T1000 (cell line): ENCODE measurements around the gene TSPAN19.

Source experiments
- DNase-seq: peaks from one replicate; lab custom pipeline; 2025; ENCODE audit warnings: mixed read lengths; lab: John Stamatoyannopoulos, UW

Gene TSPAN19

DNA sequence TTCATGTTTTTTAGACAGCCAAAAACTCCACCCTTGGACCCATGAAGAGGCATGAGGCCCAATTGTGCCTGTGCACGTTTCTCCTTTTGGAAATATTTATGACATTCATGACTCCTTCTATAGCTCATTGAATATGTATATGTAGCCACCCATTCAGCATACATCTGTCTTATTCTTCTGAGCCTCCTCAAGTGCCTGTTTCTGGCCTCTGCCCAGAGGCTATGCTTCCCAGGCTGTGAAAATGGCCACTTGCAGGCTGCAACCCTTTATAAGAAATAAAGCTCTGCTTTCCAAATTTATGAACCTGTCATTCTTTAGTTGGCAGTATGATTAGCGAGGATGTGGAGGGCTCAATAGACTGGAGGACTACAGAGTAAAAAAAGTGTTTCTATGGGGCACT is 35.3 kb downstream of the TSPAN19 start:
- DNase-seq = no peak

DNA sequence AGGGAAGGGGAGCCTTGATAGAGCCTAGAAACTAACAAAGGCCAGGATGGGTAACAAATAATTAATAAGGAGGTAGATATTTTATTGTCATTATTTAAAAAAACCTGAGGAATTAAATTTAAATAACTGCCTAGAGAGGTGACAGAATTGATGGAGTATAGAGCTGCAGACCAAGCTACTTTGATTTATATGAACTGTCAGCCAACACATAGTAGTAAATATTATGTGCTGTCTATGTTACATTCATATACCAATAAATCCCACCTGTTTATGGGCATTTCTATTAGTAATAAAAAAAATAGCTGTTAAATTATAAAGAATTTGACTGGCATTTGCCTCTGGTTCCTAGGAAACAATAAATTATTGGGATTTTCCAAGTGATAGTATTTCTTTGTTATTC is 37.7 kb downstream of the TSPAN19 start:
- no peak for DNase-seq

DNA sequence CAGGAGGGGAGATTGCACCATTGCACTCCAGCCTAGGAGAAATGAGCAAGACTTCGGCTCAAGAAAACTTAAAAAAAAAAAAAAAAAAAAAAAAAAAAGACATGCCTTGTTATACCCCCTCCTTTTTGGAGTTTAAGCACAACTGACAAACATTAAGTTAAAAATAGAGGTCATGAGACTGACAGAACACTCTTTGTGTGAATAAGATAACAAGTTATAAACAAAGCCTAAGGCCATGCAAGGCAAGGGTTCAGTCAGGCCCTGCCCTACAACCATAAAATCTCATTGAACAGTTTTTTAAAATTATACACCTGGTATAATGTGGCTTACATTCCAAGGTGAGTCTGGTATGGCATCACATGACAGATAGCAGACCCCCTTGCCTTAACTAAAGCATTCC is 39.3 kb downstream of the TSPAN19 start:
- DNase-seq = no peak

DNA sequence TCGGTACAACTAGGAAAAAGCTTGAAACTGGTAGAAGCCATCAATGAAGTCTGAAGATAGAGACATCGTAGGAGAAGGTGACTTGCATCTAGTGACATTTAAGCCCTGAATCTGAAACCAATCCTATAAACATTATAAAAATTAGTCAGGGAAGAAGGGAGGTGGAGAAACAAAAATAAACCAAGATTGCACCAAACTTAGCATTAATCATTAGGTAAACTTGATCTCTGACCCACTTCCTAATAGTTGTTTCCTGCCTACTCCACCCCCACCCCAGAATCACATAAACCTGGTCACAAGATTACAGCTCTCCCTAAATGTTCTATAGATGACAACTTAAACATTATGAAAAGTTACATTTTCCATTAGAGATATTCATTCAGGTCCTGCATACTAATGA is 40.4 kb downstream of the TSPAN19 start:
- DNase-seq = no peak

DNA sequence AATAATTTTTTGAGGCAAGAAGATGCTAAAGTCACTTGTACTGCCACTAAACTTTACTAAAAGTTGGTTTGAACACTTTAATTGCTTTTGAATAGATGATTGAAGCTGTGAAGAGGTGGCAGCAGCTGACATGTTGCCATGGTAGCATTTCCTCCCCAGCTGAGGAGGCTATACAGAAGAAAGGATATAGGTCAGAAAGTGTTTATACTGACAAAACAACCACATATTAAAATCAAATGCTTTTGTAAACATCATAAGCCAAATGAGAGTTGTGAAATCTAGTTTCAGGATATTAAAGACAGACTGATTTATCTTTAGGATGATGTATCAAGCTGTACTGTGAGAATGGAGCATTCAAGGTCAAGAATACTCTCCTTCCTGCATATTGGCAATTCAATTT is 41.7 kb downstream of the TSPAN19 start:
- DNase-seq = no peak

DNA sequence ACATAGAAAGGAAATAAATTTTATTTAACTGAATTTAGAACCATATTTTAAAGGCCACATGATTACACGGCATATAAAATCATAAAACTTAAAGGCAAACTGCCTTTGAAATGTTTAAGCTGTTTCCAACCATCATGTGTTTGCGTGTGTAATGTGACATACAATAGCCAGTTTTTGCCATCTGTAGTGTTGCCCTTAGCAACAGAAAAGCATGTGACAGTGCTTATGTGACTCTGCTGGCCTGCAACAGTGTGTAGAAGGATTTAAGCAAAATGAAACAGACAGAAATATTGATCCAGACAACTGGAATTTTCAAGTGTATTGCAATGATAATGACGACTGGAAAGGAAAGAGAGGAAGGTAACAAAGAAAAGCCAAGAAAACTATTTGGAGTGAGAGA is 49.5 kb downstream of the TSPAN19 start:
- no peak for DNase-seq

DNA sequence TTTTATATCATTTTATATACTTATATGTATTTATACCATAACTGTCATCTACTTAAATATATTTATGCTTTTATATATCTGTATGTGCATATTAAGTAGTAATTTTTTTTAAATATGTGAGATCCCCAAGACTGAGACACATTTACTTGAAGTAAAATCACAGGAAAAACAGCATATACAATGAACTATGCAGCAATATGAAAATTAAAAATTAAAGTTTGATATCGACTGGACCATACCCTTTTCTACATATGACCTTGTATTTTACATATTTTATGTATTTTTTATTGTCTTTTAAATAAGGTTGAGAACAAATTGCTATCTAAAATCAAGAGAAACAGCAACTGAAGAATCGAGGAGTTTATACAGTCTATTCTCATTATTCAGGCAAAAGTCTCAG is 50.0 kb downstream of the TSPAN19 start:
- no peak for DNase-seq

DNA sequence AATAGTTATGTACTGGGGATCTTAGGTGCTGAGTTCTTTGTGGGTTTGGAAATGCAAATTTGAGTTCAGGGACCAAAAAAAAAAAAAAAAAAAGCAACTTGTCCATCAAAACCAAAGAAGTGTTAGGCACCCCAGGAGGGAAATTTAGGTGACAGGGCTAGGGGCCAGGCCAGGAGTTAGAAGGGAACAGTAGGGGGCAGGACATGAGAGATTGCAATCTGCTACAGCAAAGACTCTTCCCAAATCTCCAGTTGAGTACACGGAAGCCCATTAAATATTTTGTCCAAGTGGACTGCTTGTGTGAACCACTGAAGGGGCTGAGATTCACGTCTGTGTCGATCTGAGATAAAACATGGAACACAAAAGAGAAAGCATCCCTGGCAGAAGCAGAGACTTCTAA is 52.8 kb downstream of the TSPAN19 start:
- no peak for DNase-seq

DNA sequence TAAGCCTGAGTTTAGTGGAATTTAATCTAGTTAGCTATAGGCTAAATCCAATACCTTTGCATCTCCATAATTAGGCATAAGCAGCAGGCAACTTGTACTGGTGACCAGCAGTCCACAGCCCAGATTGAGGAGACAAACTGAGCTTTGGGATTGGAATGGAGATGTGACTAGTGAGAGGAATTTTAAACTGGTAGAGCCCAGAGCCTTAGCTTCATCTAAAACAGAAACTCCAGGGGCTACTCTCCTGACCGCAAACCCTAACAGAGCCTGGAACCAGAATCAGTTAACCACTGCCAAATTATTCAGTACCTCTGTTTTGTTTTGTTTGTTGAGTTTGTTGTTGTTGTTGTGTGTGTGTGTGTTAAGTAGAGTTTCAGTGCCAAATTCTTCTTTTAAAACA is 53.2 kb downstream of the TSPAN19 start:
- no peak for DNase-seq

DNA sequence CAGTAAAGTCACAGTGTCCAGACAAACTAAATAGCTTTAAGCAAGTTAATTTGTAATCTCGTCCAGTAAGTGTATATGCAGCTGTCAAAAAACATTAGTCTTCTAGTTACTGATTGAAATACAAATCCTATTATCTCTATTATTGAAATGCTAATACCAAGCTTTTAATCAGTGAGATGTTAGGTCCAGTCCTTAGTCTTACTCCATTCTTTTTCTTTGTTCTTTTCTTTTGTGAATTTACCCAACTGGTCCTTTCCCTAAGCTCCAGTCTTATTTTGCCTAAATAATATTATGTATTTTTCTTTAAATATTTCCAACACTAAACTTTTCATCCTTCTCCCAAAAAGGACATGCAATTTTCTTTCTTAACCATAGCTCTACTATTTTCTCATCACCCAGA is 57.2 kb downstream of the TSPAN19 start:
- no peak for DNase-seq

DNA sequence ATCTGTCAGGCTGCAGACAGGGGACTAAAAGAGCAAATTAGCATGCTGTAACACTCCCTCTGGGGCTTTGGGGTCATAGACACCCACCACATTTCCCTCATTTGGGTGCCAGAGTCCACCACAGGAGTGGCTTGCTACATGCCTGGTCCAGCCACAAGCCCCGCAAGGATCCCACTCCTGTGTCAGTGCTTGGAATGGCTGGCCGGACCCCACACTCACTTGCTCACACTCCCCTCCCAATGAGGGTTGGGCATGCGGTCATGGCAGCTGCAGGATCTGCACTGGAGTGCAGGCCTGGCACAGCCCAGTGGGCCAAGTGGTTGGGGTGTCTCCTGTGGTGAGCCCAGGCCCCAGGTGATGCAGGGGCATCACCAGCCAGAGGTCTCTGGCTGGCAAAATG is 59.9 kb downstream of the TSPAN19 start:
- DNase-seq = no peak

DNA sequence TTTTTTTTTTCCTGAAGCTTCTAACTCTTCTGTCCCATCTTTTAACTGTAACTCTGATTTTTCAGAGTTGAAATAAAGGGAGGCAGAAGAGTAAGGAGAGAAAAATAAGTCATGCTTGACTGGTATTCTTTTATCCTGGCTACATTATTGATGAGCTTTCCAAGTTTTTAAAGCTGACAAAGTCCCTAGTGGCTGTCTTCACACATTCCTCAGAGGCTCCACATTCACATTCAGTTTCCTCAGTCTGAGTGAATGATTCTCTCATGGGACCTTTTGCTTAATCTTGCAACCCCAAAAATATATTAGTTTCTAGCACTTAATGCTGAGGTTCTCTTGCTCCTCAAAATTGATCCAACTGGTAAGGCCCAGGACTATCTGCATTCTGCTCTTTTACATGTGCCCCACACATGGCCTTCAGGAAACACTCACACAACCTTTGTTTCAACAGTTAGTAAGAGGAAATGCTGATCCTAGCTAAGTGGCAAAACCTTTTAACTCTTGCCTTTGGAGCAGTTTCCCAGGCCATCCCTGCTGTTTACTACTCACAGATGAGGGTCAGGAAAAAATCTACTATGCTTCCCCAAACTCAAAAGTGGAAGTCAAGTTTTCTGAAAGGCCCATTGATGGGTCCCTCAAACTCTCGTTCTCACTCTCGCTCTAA is 61.8 kb downstream of the TSPAN19 start:
- no peak for DNase-seq

DNA sequence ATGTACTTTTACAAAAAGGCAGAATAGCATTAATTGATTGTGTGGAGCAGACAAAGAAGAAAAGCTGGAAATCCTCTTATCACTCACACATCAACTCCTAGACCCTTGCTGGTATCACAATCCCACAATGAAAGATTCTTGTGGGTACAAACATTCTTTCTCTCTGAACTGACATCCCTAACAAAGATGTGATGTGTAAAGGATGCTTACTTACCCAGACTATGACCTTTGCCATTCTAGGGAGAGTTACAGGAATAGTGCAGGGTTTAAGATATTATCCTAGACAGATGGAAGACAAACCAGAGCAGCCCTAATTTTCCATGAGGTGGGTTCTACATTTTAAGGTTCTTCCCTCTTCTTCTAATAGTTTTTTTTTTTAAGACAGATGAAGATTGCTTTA is 63.1 kb downstream of the TSPAN19 start:
- no peak for DNase-seq

DNA sequence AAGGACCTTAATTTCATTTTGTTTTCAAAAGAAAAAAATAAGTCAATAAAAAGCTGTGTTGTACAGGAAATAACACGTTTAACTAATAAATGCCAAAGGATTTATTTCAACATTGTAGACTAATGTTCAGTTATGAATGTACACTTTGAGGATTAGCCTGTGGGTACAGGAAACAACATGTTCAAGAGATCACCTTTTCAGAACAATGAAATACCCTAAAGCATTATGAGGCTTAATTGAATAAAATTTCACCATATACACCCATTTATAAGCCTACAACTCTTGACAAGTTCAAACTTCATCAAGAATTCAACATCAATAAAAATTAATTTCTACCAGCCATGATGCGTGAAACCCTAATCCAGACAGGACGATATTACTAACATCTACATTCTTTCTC is 66.9 kb downstream of the TSPAN19 start:
- no peak for DNase-seq
